ENCODE results near the gene R3HDML. TPM values are rescaled to one million over a fixed set of nuclear protein-coding genes. Genes with fewer than 3 reads are reported as not detected.
"Not testable (repeated sequence)": the region's sequence is repeated elsewhere in the genome, so short reads cannot be mapped to it uniquely, and the experiment has no call there.

Gene R3HDML
- total RNA-seq, 1 donor from 2014 or later: not detected

DNA sequence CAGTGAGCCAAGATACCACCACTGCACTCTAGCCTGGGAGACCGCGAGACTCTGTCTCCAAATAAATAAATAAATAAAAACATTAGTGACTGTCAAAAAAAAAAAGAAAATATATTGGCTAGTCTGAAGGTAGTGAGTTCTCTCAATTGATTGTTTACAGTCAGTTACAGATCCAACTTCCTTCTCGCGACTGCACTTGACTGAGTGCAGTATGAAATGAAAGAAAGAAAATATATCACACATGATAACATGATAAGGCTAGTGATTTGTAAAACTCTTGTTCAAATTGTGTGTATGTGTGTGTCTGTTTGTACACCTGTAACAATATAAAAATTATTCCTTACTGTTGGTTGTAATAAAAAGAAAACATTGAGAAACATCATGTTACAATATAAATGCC lies 7.9 kb downstream of the R3HDML start:
- Histone ChIP-seq H3K27ac (no peak overlapping the region), H3K36me3 (no peaks in the 10 kb centered on the region), H3K4me3 (no peak overlapping the region), H3K27me3 (no peaks in the 10 kb centered on the region), H3K9me3 (no peaks in the 10 kb centered on the region), H3K4me1 (no peaks in the 10 kb centered on the region)
- intact Hi-C loops (cut with DNase I): no loop called here
- TF ChIP-seq, protein P1, sequence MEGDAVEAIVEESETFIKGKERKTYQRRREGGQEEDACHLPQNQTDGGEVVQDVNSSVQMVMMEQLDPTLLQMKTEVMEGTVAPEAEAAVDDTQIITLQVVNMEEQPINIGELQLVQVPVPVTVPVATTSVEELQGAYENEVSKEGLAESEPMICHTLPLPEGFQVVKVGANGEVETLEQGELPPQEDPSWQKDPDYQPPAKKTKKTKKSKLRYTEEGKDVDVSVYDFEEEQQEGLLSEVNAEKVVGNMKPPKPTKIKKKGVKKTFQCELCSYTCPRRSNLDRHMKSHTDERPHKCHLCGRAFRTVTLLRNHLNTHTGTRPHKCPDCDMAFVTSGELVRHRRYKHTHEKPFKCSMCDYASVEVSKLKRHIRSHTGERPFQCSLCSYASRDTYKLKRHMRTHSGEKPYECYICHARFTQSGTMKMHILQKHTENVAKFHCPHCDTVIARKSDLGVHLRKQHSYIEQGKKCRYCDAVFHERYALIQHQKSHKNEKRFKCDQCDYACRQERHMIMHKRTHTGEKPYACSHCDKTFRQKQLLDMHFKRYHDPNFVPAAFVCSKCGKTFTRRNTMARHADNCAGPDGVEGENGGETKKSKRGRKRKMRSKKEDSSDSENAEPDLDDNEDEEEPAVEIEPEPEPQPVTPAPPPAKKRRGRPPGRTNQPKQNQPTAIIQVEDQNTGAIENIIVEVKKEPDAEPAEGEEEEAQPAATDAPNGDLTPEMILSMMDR (IDR thresholded peaks at IDR 0.05): no peak
- TF ChIP-seq POLR2A (IDR thresholded peaks at IDR 0.05): no peak
- no peak for TF ChIP-seq POLR2AphosphoS5 (IDR thresholded peaks at IDR 0.05; ENCODE audit: insufficient read depth in 1 of 2, low read depth in 1 of 2)
- DNase-seq (ENCODE audit: extremely low spot score in 2 of 2): no peak

DNA sequence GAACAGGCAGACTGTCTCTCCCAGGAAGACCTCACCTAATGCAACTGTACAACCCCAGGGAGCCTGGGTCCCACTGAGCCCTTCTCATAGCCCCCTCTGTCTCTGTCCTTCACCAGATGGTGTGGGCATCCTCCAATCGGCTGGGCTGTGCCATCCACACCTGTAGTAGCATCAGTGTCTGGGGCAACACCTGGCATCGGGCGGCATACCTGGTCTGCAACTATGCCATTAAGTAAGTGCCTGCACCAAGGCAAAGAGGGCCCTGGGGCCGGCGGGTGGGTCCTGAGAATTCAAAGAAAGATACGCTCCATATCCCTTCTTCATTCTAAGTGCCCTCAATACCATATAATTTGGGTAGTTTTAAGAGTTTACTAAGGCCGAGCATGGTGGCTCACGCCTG lies 8.3 kb downstream of the R3HDML start:
- DNase-seq (ENCODE audit: extremely low spot score in 2 of 2): no peak
- H3K4me1 ChIP-seq: no peaks in the 10 kb centered on the region
- H3K27ac ChIP-seq: no peak overlapping the region
- no peaks in the 10 kb centered on the region for H3K36me3 ChIP-seq
- no peaks in the 10 kb centered on the region for H3K27me3 ChIP-seq
- H3K9me3 ChIP-seq: no peaks in the 10 kb centered on the region
- no peak for TF ChIP-seq POLR2AphosphoS5 (IDR thresholded peaks at IDR 0.05; ENCODE audit: insufficient read depth in 1 of 2, low read depth in 1 of 2)
- no peak for TF ChIP-seq POLR2A (IDR thresholded peaks at IDR 0.05)
- TF ChIP-seq, protein P1 (IDR thresholded peaks at IDR 0.05): no peak
- no peak overlapping the region for H3K4me3 ChIP-seq
- intact Hi-C loops (cut with DNase I): no loop called here

DNA sequence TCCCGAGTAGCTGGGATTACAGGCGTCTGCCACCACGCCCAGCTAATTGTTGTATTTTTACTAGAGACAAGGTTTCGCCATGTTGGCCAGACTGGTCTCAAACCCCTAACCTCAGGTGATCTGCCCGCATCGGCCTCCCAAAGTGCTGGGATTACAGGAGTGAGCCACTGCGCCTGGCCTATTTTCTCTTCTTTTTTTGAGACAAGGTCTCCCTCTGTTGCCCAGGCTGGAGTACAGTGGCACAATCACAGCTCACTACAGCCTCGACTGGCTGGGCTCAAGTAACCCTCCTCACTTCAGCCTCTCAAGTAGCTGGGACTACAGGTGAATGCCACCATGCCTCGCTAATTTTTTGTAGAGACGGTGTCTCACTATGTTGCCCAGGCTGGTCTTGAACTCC lies 9.1 kb downstream of the R3HDML start:
- DNase-seq (ENCODE audit: extremely low spot score in 2 of 2); H3K36me3 ChIP-seq; H3K27me3 ChIP-seq; H3K27ac ChIP-seq; H3K4me3 ChIP-seq; H3K9me3 ChIP-seq; H3K4me1 ChIP-seq; intact Hi-C loops (cut with DNase I): not testable (repeated sequence)

- Histone ChIP-seq H3K4me3 (no peak overlapping the region), H3K9me3 (no peaks in the 10 kb centered on the region), H3K27me3 (no peaks in the 10 kb centered on the region), H3K36me3 (no peaks in the 10 kb centered on the region), H3K4me1 (no peaks in the 10 kb centered on the region), H3K27ac (no peak overlapping the region)
- intact Hi-C loops (cut with DNase I): no loop called here
- TF ChIP-seq POLR2AphosphoS5 (IDR thresholded peaks at IDR 0.05; ENCODE audit: insufficient read depth in 1 of 2, low read depth in 1 of 2) (no peak), POLR2A (IDR thresholded peaks at IDR 0.05) (no peak)
- TF ChIP-seq, protein P1 (IDR thresholded peaks at IDR 0.05): no peak
- no peak for DNase-seq (ENCODE audit: extremely low spot score in 2 of 2)
These were observed 11.4 kb downstream of the R3HDML start for GRCh38 chr20:44348168-44348659.

GRCh38 chr20:44349349-44349748 lies 12.5 kb downstream of the R3HDML start:
- DNase-seq (ENCODE audit: extremely low spot score in 2 of 2): no peak
- Histone ChIP-seq H3K9me3 (no peaks in the 10 kb centered on the region), H3K36me3 (no peaks in the 10 kb centered on the region), H3K27ac (no peak overlapping the region), H3K27me3 (no peaks in the 10 kb centered on the region), H3K4me1 (no peaks in the 10 kb centered on the region), H3K4me3 (no peak overlapping the region)
- no peak for TF ChIP-seq POLR2AphosphoS5 (IDR thresholded peaks at IDR 0.05; ENCODE audit: insufficient read depth in 1 of 2, low read depth in 1 of 2)
- TF ChIP-seq, protein P1 (IDR thresholded peaks at IDR 0.05): no peak
- no peak for TF ChIP-seq POLR2A (IDR thresholded peaks at IDR 0.05)
- intact Hi-C loops (cut with DNase I): no loop called here

DNA sequence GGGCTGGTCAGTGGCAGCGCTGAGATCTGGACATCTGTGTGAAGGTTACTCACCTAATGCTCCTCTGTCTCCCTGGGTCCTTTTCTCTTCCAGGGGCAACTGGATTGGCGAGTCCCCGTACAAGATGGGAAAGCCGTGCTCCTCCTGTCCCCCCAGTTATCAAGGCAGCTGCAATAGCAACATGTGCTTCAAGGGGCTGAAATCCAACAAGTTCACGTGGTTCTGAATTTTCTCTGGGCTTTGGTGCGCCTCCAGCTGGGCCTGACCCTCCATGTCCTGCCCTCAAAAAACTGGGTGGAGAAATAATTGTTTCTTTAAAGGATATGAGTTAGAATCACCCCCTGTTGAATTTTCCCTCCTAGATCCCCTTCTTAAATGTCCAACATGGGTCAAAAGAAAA lies 13.7 kb downstream of the R3HDML start:
- H3K36me3 ChIP-seq: no peaks in the 10 kb centered on the region
- H3K27me3 ChIP-seq: no peaks in the 10 kb centered on the region
- TF ChIP-seq, protein P1 (IDR thresholded peaks at IDR 0.05): no peak
- TF ChIP-seq POLR2AphosphoS5 (IDR thresholded peaks at IDR 0.05; ENCODE audit: insufficient read depth in 1 of 2, low read depth in 1 of 2) (no peak), POLR2A (IDR thresholded peaks at IDR 0.05) (no peak)
- no peaks in the 10 kb centered on the region for H3K9me3 ChIP-seq
- no peak for DNase-seq (ENCODE audit: extremely low spot score in 2 of 2)
- H3K4me3 ChIP-seq: no peak overlapping the region
- H3K27ac ChIP-seq: no peak overlapping the region
- intact Hi-C loops (cut with DNase I): no loop called here
- H3K4me1 ChIP-seq: no peaks in the 10 kb centered on the region

Measured in vagina (tissue), 2 donors.